Kidney (tissue), 14 donors: Measurements from ENCODE around the gene FMN2. TPM values are rescaled to one million over a fixed set of nuclear protein-coding genes. Genes with fewer than 3 reads are reported as not detected.

Source experiments
- DNase-seq, 5 donors: peaks; one replicate each; pipeline ENCODE4 v3.0.0-alpha.2; 2013 to 2020
- FAIRE-seq: peaks from 2 replicates; lab custom pipeline; 2012; peaks lifted over from hg19 to GRCh38; lab: Jason Lieb, UNC
- H3K27ac ChIP-seq, 2 donors: one replicate each; pipeline ENCODE4 v1.7.0; 2013; ENCODE audit warnings: low read depth in 2 of 2, low read length in 2 of 2, inconsistent platforms in 1 of 2
- H3K27me3 ChIP-seq: one replicate; pipeline ENCODE4 v1.7.1; 2013; ENCODE audit warnings: low read length, inconsistent platforms; ENCODE audit not compliant: control insufficient read depth, insufficient read depth
- H3K36me3 ChIP-seq, 3 donors: one replicate each; pipeline versions ENCODE4 v1.7.0 to v1.7.1; 2013; ENCODE audit warnings: low read length in 3 of 3, control low read depth in 1 of 3, inconsistent platforms in 1 of 3; ENCODE audit not compliant: insufficient read depth in 3 of 3, control insufficient read depth in 2 of 3
- H3K4me1 ChIP-seq, 3 donors: one replicate each; pipeline versions ENCODE4 v1.7.0 to v1.7.1; 2013; ENCODE audit warnings: low read length in 3 of 3, inconsistent platforms in 1 of 3, low read depth in 1 of 3; ENCODE audit not compliant: control insufficient read depth in 2 of 3, insufficient read depth in 2 of 3
- H3K4me3 ChIP-seq, 3 donors: one replicate each; pipeline versions ENCODE4 v1.7.0 to v1.8.1; 2013; ENCODE audit warnings: low read length in 3 of 3, control low read depth in 1 of 3, inconsistent platforms in 1 of 3
- H3K9ac ChIP-seq, 3 donors: one replicate each; pipeline versions ENCODE4 v1.7.0 to v1.7.1; 2013; ENCODE audit warnings: low read length in 3 of 3, control low read depth in 1 of 3, inconsistent platforms in 1 of 3
- H3K9me3 ChIP-seq, 3 donors: one replicate each; pipeline versions ENCODE4 v1.7.0 to v1.7.1; 2013; ENCODE audit warnings: low read length in 3 of 3, control low read depth in 1 of 3, inconsistent platforms in 1 of 3; ENCODE audit not compliant: control insufficient read depth in 2 of 3, insufficient read depth in 1 of 3
- CTCF ChIP-seq: IDR thresholded peaks from 3 replicates; pipeline ENCODE4 v1.5.1; 2012; ENCODE audit warnings: mild to moderate bottlenecking, moderate library complexity, borderline replicate concordance; ENCODE audit not compliant: insufficient read depth; ENCODE audit errors: extremely low read depth
- intact Hi-C: fragments of 100-400 bp; cut with DNase I; formaldehyde crosslinking; loops from one replicate; pipeline ENCODE4 v1.11.1; 2022
- polyA plus RNA-seq: library from polyadenylated mRNA; stranded (reverse); fragments of 350-450 nt; fragmentation: Illumina TruSeq; extraction: RNeasy Lipid Tissue Mini Kit (QIAGEN cat#74804); gene quantifications from one replicate; pipeline ENCODE4 v1.2.3, GENCODE V29; 2014; ENCODE audit warnings: low read depth, low replicate concordance; ENCODE audit not compliant: insufficient read depth
- total RNA-seq: library from RNA; stranded (reverse); fragmentation: NEBNext Ultra II Directional; extraction: Animal tissue kit (Norgen Biotek cat#: 25700); gene quantifications from one replicate; pipeline ENCODE4 v1.2.1, GENCODE V29; 2021
- donor health status: control.
- donor health status: control.
- donor health status: control.
- donor health status: control.
- donor health status: control.
- donor health status: DM: yes; HTN: yes; CAD: no.
- donor health status: Normal renal cell carcinoma (clear cell type).

The FMN2 gene
- total and polyA plus RNA-seq, 2 donors from 2014 or later = 0.06 to 3.4 TPM

GRCh38 chr1:240074908-240075307 is 16.8 kb upstream of the FMN2 start:
- Histone ChIP-seq H3K36me3 (no peaks in the 10 kb centered on the region), H3K9me3 (no peaks in the 10 kb centered on the region), H3K9ac (no peak overlapping the region), H3K4me1 (no peaks in the 10 kb centered on the region), H3K4me3 (no peak overlapping the region), H3K27me3 (no peaks in the 10 kb centered on the region), H3K27ac (no peak overlapping the region)
- TF ChIP-seq CTCF = no peak
- DNase-seq (no peak), FAIRE-seq (no peak)
- intact Hi-C loops = no loop called here

GRCh38 chr1:240084337-240084736 is 7.3 kb upstream of the FMN2 start:
- DNase-seq (no peak), FAIRE-seq (no peak)
- no peak overlapping the region for H3K9ac ChIP-seq
- no peaks in the 10 kb centered on the region for H3K36me3 ChIP-seq
- H3K4me1 ChIP-seq = no peaks in the 10 kb centered on the region
- TF ChIP-seq CTCF = no peak
- no peaks in the 10 kb centered on the region for H3K9me3 ChIP-seq
- intact Hi-C loops = no loop called here
- H3K27ac ChIP-seq = no peak overlapping the region
- no peak overlapping the region for H3K4me3 ChIP-seq
- peaks cover 3% of the 10 kb centered on the region for H3K27me3 ChIP-seq

GRCh38 chr1:240084749-240085148 is 6.9 kb upstream of the FMN2 start:
- no peaks in the 10 kb centered on the region for H3K9me3 ChIP-seq
- H3K27ac ChIP-seq = no peak overlapping the region
- no peak overlapping the region for H3K9ac ChIP-seq
- no peak for TF ChIP-seq CTCF
- H3K27me3 ChIP-seq = peaks cover 5% of the 10 kb centered on the region
- no peaks in the 10 kb centered on the region for H3K36me3 ChIP-seq
- no peak overlapping the region for H3K4me3 ChIP-seq
- FAIRE-seq = no peak
- no peak for DNase-seq
- intact Hi-C loops = no loop called here
- H3K4me1 ChIP-seq = no peaks in the 10 kb centered on the region

GRCh38 chr1:240086726-240087125 is 5.0 kb upstream of the FMN2 start:
- Histone ChIP-seq H3K36me3 (no peaks in the 10 kb centered on the region), H3K9me3 (no peaks in the 10 kb centered on the region), H3K27me3 (peaks cover 14% of the 10 kb centered on the region), H3K27ac (no peak overlapping the region), H3K4me1 (no peaks in the 10 kb centered on the region), H3K4me3 (no peak overlapping the region), H3K9ac (no peak overlapping the region)
- no peak for TF ChIP-seq CTCF
- intact Hi-C loops = no loop called here
- FAIRE-seq (no peak), DNase-seq (no peak)
